Esophagus squamous epithelium (tissue), 5 donors: Measurements from ENCODE around the gene UNKL. TPM values are rescaled to one million over a fixed set of nuclear protein-coding genes. Genes with fewer than 3 reads are reported as not detected.

Experiments
- DNase-seq: peaks from one replicate; lab custom pipeline; 2025; lab: John Stamatoyannopoulos, UW
- H3K27ac ChIP-seq, 4 donors: fragments of 200-600 bp; sonication (generic); one replicate each; pipeline ENCODE4 v1.5.1; 2016 to 2019; ENCODE audit warnings: mild to moderate bottlenecking in 1 of 4
- H3K27me3 ChIP-seq, 4 donors: fragments of 200-600 bp; sonication (generic); 1 replicate in 3 of 4; 2 replicates in 1 of 4; pipeline versions ENCODE4 v1.5.1 to v1.6.0; 2017 to 2021; ENCODE audit warnings: antibody characterized with exemption in 1 of 4
- H3K36me3 ChIP-seq, 3 donors: fragments of 200-600 bp; sonication (generic); one replicate each; pipeline ENCODE4 v1.5.1; 2016 to 2019
- H3K4me1 ChIP-seq, 3 donors: fragments of 200-600 bp; sonication (generic); one replicate each; pipeline ENCODE4 v1.5.1; 2017 to 2019
- H3K4me3 ChIP-seq, 4 donors: fragments of 200-600 bp; sonication (generic); 1 replicate in 3 of 4; 2 replicates in 1 of 4; pipeline ENCODE4 v1.5.1; 2016 to 2019; ENCODE audit warnings: mild to moderate bottlenecking in 2 of 4, moderate library complexity in 1 of 4
- H3K9me3 ChIP-seq, 3 donors: fragments of 200-600 bp; sonication (generic); one replicate each; pipeline ENCODE4 v1.5.1; 2016 to 2019
- POLR2A ChIP-seq, 4 donors: fragments of 450-650 bp; IDR thresholded peaks; one replicate each; pipeline ENCODE4 v1.6.1; 2017; ENCODE audit warnings: antibody characterized with exemption in 4 of 4, mild to moderate bottlenecking in 4 of 4, moderate library complexity in 3 of 4
- WGBS, 2 donors: methylation state at CpG; one replicate each; pipeline ENCODE4 v1.1.5; 2018; 5-methylcytosine and 5-hydroxymethylcytosine counted together
- intact Hi-C: fragments of 100-400 bp; cut with DNase I; formaldehyde crosslinking; loops from one replicate; pipeline ENCODE4 v1.15.0; 2022
- total RNA-seq, 4 donors: library from RNA; depleted of rRNA; stranded (reverse); fragments of >200 nt; gene quantifications; one replicate each; pipeline ENCODE4 v1.1.0, GENCODE V29; 2016
- TF ChIP-seq, protein P1 (sequence below), 6 experiments: fragments of 450-650 bp in 4 of 6; fragments of 200-600 bp in 2 of 6; sonication (generic) in 2 of 6; IDR thresholded peaks; one replicate each; pipeline ENCODE4 v1.5.1; 2016 to 2019; ENCODE audit warnings: antibody characterized with exemption in 6 of 6, mild to moderate bottlenecking in 4 of 6, moderate library complexity in 4 of 6
- donor health status: DM: yes; HTN: yes; CAD: no.

Gene UNKL
- total RNA-seq, 4 donors from 2014 or later, result 5.9 to 17.2 (median 10.6) TPM

DNA sequence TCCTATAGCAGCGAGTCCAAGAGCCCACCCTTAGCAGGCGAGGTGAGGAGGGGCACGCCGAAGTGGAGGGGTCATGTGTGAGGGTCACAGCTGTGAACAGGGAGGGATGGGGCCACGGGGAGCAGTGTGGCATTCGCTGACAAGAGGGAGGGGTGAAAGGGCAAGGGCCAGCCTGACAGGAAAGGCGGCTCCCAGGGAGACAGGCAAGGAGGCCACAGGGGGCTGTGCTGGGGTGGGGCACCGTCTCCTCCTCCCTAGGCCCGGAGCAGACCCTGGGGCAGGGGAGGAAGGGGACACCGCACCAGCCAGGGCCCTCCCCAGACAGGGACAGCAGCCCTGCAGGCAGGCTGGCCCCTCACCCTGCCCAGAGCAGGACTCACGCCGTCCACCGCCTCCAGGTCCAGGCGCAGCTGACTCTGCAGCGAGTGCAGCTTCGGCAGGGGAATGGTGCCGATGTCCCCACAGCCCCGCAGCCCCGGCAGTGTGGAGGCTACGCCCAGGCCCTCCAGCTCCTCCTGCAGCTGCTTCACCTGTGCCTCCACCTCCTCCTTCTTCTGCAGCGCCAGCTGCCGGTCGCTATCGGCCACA lies 47.7 kb downstream of the UNKL start:
- intact Hi-C loops, result no loop called here
- 82 to 95% methylated on average over 7 to 16 of the region's 24 CpGs for WGBS, 2 donors

DNA sequence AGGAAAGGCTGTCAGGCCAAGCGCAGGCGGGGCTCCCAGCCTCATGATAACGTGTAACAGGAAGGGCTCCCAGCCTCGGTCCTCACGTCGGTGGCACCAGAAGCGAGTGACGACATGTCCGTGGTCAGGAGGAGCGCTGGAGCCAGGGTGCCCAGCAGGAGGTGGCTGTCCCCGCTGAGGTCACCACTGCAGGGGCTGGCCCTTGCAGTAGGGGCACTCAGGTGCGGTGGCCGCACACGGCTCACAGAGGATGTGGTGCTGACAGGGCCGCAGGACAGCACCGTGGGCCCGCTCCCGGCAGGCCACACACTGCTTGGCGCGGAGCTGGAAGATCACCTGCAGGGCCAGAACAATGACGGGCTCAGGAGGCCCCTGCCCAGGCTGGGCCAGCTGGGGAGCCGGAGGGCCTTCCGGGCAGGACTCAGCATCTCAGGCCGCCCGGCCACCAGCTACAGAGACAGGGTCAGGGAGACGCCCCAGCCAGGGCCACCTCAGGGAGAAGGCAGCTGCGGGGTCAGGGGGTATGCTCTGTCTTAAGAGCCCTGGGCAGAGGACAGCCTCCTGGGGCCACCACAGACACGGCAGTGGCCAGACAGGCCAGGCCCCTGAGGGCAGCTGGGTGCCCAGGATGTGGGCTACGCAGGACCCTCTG lies 48.3 kb downstream of the UNKL start:
- intact Hi-C loops, result no loop called here
- H3K9me3 ChIP-seq, result no peaks in the 10 kb centered on the region
- no peaks in the 10 kb centered on the region for H3K4me1 ChIP-seq
- no peak for DNase-seq
- H3K36me3 ChIP-seq, result peaks cover 22 to 95% (median 39%) of the 10 kb centered on the region in 3 donors
- H3K4me3 ChIP-seq, result no peak overlapping the region
- TF ChIP-seq, protein P1, sequence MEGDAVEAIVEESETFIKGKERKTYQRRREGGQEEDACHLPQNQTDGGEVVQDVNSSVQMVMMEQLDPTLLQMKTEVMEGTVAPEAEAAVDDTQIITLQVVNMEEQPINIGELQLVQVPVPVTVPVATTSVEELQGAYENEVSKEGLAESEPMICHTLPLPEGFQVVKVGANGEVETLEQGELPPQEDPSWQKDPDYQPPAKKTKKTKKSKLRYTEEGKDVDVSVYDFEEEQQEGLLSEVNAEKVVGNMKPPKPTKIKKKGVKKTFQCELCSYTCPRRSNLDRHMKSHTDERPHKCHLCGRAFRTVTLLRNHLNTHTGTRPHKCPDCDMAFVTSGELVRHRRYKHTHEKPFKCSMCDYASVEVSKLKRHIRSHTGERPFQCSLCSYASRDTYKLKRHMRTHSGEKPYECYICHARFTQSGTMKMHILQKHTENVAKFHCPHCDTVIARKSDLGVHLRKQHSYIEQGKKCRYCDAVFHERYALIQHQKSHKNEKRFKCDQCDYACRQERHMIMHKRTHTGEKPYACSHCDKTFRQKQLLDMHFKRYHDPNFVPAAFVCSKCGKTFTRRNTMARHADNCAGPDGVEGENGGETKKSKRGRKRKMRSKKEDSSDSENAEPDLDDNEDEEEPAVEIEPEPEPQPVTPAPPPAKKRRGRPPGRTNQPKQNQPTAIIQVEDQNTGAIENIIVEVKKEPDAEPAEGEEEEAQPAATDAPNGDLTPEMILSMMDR (IDR thresholded peaks at IDR 0.05), result no peak
- TF ChIP-seq POLR2A (IDR thresholded peaks at IDR 0.05), result no peak
- H3K27me3 ChIP-seq, result no peaks in the 10 kb centered on the region
- WGBS, 2 donors, result 67 to 72% methylated on average over 8 to 12 of the region's 29 CpGs
- H3K27ac ChIP-seq, result no peak overlapping the region

More for the DNA sequence above, 47.7 kb downstream of the UNKL start:
- H3K4me3 ChIP-seq, result no peak overlapping the region
- H3K9me3 ChIP-seq, result no peaks in the 10 kb centered on the region
- no peak overlapping the region for H3K27ac ChIP-seq
- H3K27me3 ChIP-seq, result no peaks in the 10 kb centered on the region
- no peak for TF ChIP-seq POLR2A (IDR thresholded peaks at IDR 0.05)
- TF ChIP-seq, protein P1 (IDR thresholded peaks at IDR 0.05), result no peak
- H3K4me1 ChIP-seq, result no peaks in the 10 kb centered on the region
- peaks cover 18 to 95% (median 38%) of the 10 kb centered on the region in 3 donors for H3K36me3 ChIP-seq
- no peak for DNase-seq

DNA sequence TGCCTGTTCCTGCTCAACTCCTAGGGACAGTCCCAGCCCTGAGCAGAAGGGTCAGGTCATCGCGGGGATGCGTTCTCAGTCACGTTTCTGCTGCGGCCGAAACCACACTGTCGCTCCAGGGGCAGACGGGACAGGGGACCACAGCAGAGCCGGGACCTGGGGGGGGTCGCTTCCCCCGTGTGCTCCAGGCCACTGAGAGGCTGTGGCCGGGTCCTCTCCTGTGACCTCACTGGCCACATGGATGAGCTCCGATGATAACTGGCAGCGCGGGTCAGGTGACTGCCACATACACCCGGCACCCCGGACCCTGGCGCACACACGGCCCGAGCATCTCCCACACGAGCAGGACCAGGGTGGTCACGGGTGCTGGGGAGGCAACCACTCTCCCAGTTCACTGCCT lies 50.0 kb downstream of the UNKL start:
- no peaks in the 10 kb centered on the region for H3K9me3 ChIP-seq
- no peak overlapping the region for H3K4me3 ChIP-seq
- DNase-seq, result no peak
- peaks cover 16 to 95% (median 33%) of the 10 kb centered on the region in 3 donors for H3K36me3 ChIP-seq
- H3K27ac ChIP-seq, result no peak overlapping the region
- TF ChIP-seq, protein P1 (IDR thresholded peaks at IDR 0.05), result no peak
- no peak for TF ChIP-seq POLR2A (IDR thresholded peaks at IDR 0.05)
- intact Hi-C loops, result no loop called here
- no peaks in the 10 kb centered on the region for H3K4me1 ChIP-seq
- no peaks in the 10 kb centered on the region for H3K27me3 ChIP-seq
- 78% methylated on average over 11 of the region's 22 CpGs; no CpG with 5 or more reads in 1 of the 2 donors for WGBS, 2 donors

DNA sequence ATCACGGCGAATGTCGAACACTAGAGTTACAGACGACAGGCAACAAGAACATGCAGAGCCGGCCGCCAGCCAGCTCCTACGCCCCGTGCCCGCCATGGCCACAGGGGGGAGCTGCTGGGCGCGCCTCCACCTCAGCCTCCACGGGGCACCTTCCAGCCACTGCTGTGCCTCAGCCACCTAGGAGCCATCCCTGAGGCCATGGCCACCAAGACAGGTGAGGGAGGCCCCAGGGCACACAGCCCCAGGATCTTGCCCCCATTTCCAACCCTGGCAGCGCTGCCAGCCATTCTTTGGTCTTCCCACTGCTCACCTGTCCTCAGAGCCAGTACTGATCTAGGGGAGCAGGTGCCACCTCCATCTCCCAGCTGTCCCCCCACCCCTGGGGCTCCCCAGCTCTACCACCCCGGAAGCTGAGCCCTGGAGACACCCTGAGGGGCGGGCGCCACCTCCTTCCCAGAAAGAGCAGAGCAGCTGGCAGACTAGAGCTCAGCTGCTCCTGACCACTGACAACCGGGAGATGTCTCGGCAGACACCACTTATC lies 50.9 kb downstream of the UNKL start:
- Histone ChIP-seq H3K27me3 (no peaks in the 10 kb centered on the region), H3K4me1 (no peaks in the 10 kb centered on the region), H3K27ac (no peak overlapping the region), H3K4me3 (no peak overlapping the region), H3K36me3 (peaks cover 16 to 97% (median 33%) of the 10 kb centered on the region in 3 donors), H3K9me3 (no peaks in the 10 kb centered on the region)
- intact Hi-C loops, result no loop called here
- TF ChIP-seq, protein P1 (IDR thresholded peaks at IDR 0.05), result peak; percentile 66 to 86 (median 71)
- no peak for TF ChIP-seq POLR2A (IDR thresholded peaks at IDR 0.05)
- 24 to 42% methylated on average over 9 to 11 of the region's 18 CpGs for WGBS, 2 donors
- DNase-seq, result no peak

DNA sequence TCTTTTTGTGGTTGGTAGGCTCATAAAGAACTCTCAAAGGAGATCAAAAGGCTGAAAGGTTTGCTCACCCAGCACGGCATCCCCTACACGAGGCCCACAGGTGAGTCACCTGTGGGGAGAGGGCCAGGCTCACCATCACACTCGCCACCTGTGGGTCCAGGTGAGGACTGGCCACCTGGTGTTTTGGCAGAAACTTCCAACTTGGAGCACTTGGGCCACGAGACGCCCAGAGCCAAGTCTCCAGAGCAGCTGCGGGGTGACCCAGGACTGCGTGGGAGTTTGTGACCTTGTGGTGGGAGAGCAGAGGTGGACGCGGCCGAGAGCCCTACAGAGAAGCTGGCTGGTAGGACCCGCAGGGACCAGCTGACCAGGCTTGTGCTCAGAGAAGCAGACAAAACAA lies 51.7 kb downstream of the UNKL start:
- peaks cover 16 to 92% (median 33%) of the 10 kb centered on the region in 3 donors for H3K36me3 ChIP-seq
- no peak for DNase-seq
- no peaks in the 10 kb centered on the region for H3K27me3 ChIP-seq
- 82 to 94% methylated on average over 3 to 5 of the region's 11 CpGs for WGBS, 2 donors
- intact Hi-C loops, result no loop called here
- no peak overlapping the region for H3K27ac ChIP-seq
- no peak overlapping the region for H3K4me3 ChIP-seq
- peaks cover 0 to 6% (median 0%) of the 10 kb centered on the region in 3 donors for H3K4me1 ChIP-seq
- TF ChIP-seq POLR2A (IDR thresholded peaks at IDR 0.05), result no peak
- TF ChIP-seq, protein P1 (IDR thresholded peaks at IDR 0.05), result no peak
- H3K9me3 ChIP-seq, result no peaks in the 10 kb centered on the region
